K562 (cell line): ENCODE results near the gene PXMP2. TPM values are rescaled to one million over a fixed set of nuclear protein-coding genes. Genes with fewer than 3 reads are reported as not detected.
A peak's percentile ranks its signal among the peaks of the same experiment; 100 is the strongest.

Experiments
- ATAC-seq: fragments of 200-7000 bp; cut with Tn5 transposase; 3 replicates; pipeline ENCODE4 v1.9.1; 2020; ENCODE audit warnings: moderate library complexity
- BruUV-seq: library from RNA; stranded (reverse); fragments of 400-500 nt; replicated peaks from 2 replicates; lab custom pipeline; 2021; lab: Mats Ljungman, UMichigan
- CTCF ChIA-PET: fragments of 300-600 bp; formaldehyde crosslinking; extraction: SDS; loops from one replicate; lab custom pipeline; 2021; ENCODE audit warnings: low intra/inter-chr PET ratio; lab: Yijun Ruan, JAX
- POLR2A ChIA-PET: fragments of 300-600, 350-650 bp; sonication (Branson Sonifier 250); formaldehyde crosslinking; extraction: SDS; loops from one replicate; lab custom pipeline; 2021; ENCODE audit warnings: antibody characterized with exemption, inconsistent platforms; lab: Yijun Ruan, JAX
- DNase-seq, 4 experiments: peaks; one replicate each; pipeline versions ENCODE4 v3.0.0 to v3.0.0-alpha.2; 2011 to 2018; ENCODE audit warnings: low spot score in 3 of 4, mixed read lengths in 3 of 4; ENCODE audit errors: extremely low read depth in 1 of 4
- FAIRE-seq: peaks from 2 replicates; lab custom pipeline; 2011; peaks lifted over from hg19 to GRCh38; lab: Jason Lieb, UNC
- H2AFZ ChIP-seq: 2 replicates; pipeline ENCODE4 v1.6.0; 2011; ENCODE audit warnings: low read depth, low read length, control low read depth, inconsistent platforms
- H3K27ac ChIP-seq: fragments of 200-600 bp; 3 replicates; pipeline ENCODE4 v1.8.0; 2011; ENCODE audit warnings: low read depth, mild to moderate bottlenecking, control low read depth, inconsistent platforms, low read length, moderate library complexity, mixed read lengths; ENCODE audit errors: extremely low read depth
- H3K27me3 ChIP-seq, 2 experiments: fragments of 300-600 bp in 1 of 2; 2 replicates in 1 of 2; 3 replicates in 1 of 2; pipeline versions ENCODE4 v1.6.0 to v1.8.0; 2011; ENCODE audit warnings: inconsistent platforms in 2 of 2, low read length in 2 of 2, mild to moderate bottlenecking in 1 of 2, mixed read lengths in 1 of 2, moderate library complexity in 1 of 2; ENCODE audit not compliant: control insufficient read depth in 2 of 2, insufficient read depth in 2 of 2
- H3K36me3 ChIP-seq: fragments of 300-600 bp; 3 replicates; pipeline ENCODE4 v1.8.0; 2011; ENCODE audit warnings: mild to moderate bottlenecking, low read length, inconsistent platforms; ENCODE audit not compliant: control insufficient read depth, insufficient read depth
- H3K4me1 ChIP-seq, 2 experiments: fragments of 200-600 bp in 1 of 2; replicated peaks in 1 of 2; 2 replicates in 1 of 2; 3 replicates in 1 of 2; pipeline versions ENCODE4 v1.5.1 to v1.8.0; 2011; ENCODE audit warnings: inconsistent platforms in 2 of 2, low read length in 2 of 2, mild to moderate bottlenecking in 1 of 2, mixed read lengths in 1 of 2, moderate library complexity in 1 of 2; ENCODE audit not compliant: control insufficient read depth in 2 of 2, insufficient read depth in 2 of 2
- H3K4me2 ChIP-seq: 2 replicates; pipeline ENCODE4 v1.6.1; 2011; ENCODE audit warnings: low read length, control low read depth, inconsistent platforms, mixed read lengths; ENCODE audit not compliant: insufficient read depth
- H3K4me3 ChIP-seq: fragments of 200-600 bp; sonication (generic), shearing (Covaris generic); 2 replicates; pipeline ENCODE4 v1.5.1; 2016; ENCODE audit warnings: control low read depth, inconsistent platforms
- H3K79me2 ChIP-seq: fragments of 200-600 bp; 3 replicates; pipeline ENCODE4 v1.8.0; 2011; ENCODE audit warnings: low read length, inconsistent platforms; ENCODE audit not compliant: control insufficient read depth, insufficient read depth
- H3K9ac ChIP-seq, 2 experiments: 2 replicates each; pipeline versions ENCODE4 v1.6.0 to v1.6.1; 2011; ENCODE audit warnings: low read depth in 2 of 2, low read length in 2 of 2, control low read depth in 1 of 2, inconsistent platforms in 1 of 2, mild to moderate bottlenecking in 1 of 2, mixed read lengths in 1 of 2; ENCODE audit not compliant: insufficient read depth in 1 of 2
- H3K9me1 ChIP-seq: one replicate; pipeline ENCODE4 v1.6.0; 2011; ENCODE audit warnings: inconsistent platforms, mild to moderate bottlenecking, low read length, moderate library complexity; ENCODE audit not compliant: control insufficient read depth, insufficient read depth
- H3K9me3 ChIP-seq: replicated peaks from 2 replicates; pipeline ENCODE4 v1.5.1; 2011; ENCODE audit warnings: low read depth, low read length, inconsistent platforms; ENCODE audit not compliant: control insufficient read depth, insufficient read depth
- H4K20me1 ChIP-seq: replicated peaks from 2 replicates; pipeline ENCODE4 v1.6.1; 2011; ENCODE audit warnings: low read length, inconsistent platforms, mixed read lengths; ENCODE audit not compliant: control insufficient read depth, insufficient read depth
- CXXC5 ChIP-seq: fragments of 250-450 bp; sonication (Bioruptor Pico); IDR thresholded peaks from 2 replicates; pipeline ENCODE4 v1.8.0; 2022; ENCODE audit warnings: inconsistent platforms, mild to moderate bottlenecking, moderate library complexity
- MYC ChIP-seq, 2 experiments: fragments of 250-450 bp in 1 of 2; sonication (Bioruptor Pico) in 1 of 2; IDR thresholded peaks; 2 replicates each; pipeline versions ENCODE4 v1.5.1 to v1.6.1; 2012 to 2021; ENCODE audit warnings: low read depth in 2 of 2, borderline replicate concordance in 1 of 2, improper control_type of control experiment in 1 of 2, low read length in 1 of 2, mild to moderate bottlenecking in 1 of 2, moderate library complexity in 1 of 2
- SAP30 ChIP-seq: fragments of 200-600 bp; sonication (generic); IDR thresholded peaks from 2 replicates; pipeline ENCODE4 v1.6.1; 2012; ENCODE audit warnings: borderline replicate concordance, low read depth, mild to moderate bottlenecking, moderate library complexity, low read length, control low read depth, inconsistent platforms; ENCODE audit not compliant: insufficient read depth, poor library complexity, severe bottlenecking
- SMARCE1 ChIP-seq: fragments of 450-650 bp; IDR thresholded peaks from 2 replicates; pipeline ENCODE4 v1.7.1; 2016; ENCODE audit warnings: mild to moderate bottlenecking
- U2AF1 ChIP-seq: fragments of 200-400 bp; formaldehyde crosslinking; optimal IDR thresholded peaks from 2 replicates; pipeline ENCODE3; 2017; ENCODE audit warnings: mild to moderate bottlenecking, low read depth, low read length, moderate library complexity
- YY1 ChIP-seq, 3 experiments: IDR thresholded peaks; 2 replicates each; pipeline ENCODE4 v1.6.1; 2011; ENCODE audit warnings: low read length in 2 of 3, mild to moderate bottlenecking in 2 of 3, moderate library complexity in 2 of 3, borderline replicate concordance in 1 of 3, control low read depth in 1 of 3, low read depth in 1 of 3; ENCODE audit not compliant: insufficient read depth in 3 of 3, insufficient replicate concordance in 2 of 3, control insufficient read depth in 1 of 3, insufficient read length in 1 of 3; ENCODE audit errors: extremely low read depth in 1 of 3
- WGBS: fragments of 100-300 bp; shearing (Covaris generic); methylation state at CpG from one replicate; pipeline ENCODE4 v1.1.6; 2016; ENCODE audit warnings: low coverage, mixed read lengths; ENCODE audit not compliant: insufficient coverage; ENCODE audit errors: missing lambda C conversion rate; 5-methylcytosine and 5-hydroxymethylcytosine counted together
- in situ Hi-C: fragments of 300-500 bp; cut with MboI; formaldehyde crosslinking; loops from 4 replicates; pipeline ENCODE4 v1.15.0; 2018; ENCODE audit warnings: inconsistent platforms, mixed read lengths
- intact Hi-C: fragments of 100-400 bp; cut with micrococcal nuclease; formaldehyde crosslinking; loops from 2 replicates; pipeline ENCODE4 v1.14.2; 2022
- polyA plus RNA-seq, 8 experiments: library from polyadenylated mRNA; depleted of rRNA in 4 of 8; stranded (reverse) in 5 of 8; unstranded in 3 of 8; fragments of >200 nt; fragmentation: Nextera tagmentation in 2 of 8; fragmentation: Illumina TruSeq in 1 of 8; extraction: Ambion mirVana in 2 of 8; extraction: Trizol in 1 of 8; gene quantifications; 2 replicates each; pipeline versions ENCODE4 v1.2.1 to v1.2.3, GENCODE V29; 2011 to 2014; ENCODE audit warnings: inconsistent platforms in 1 of 8, missing spikeins in 1 of 8
- total RNA-seq, 7 experiments: library from RNA; depleted of rRNA in 6 of 7; stranded (reverse); fragments of >200 nt in 6 of 7; fragmentation: Illumina TruSeq in 2 of 7; extraction: Trizol in 2 of 7; gene quantifications; 2 replicates each; pipeline versions ENCODE4 v1.2.1 to v1.2.3, GENCODE V29; 2011 to 2021; ENCODE audit warnings: low replicate concordance in 1 of 7
- TF ChIP-seq, protein P1 (sequence below), 2 experiments: fragments of 450-650 bp in 1 of 2; sonication (generic) in 1 of 2; formaldehyde crosslinking; conservative IDR thresholded peaks; 2 replicates each; pipeline versions ENCODE4 v1.4.0 to v1.8.1; 2020 to 2022; ENCODE audit warnings: mild to moderate bottlenecking in 1 of 2, missing genetic modification reagents in 1 of 2
- TF ChIP-seq, protein P2 (sequence below): sonication (generic); formaldehyde crosslinking; IDR thresholded peaks from 2 replicates; pipeline ENCODE4 v1.9.0; 2022; ENCODE audit warnings: mild to moderate bottlenecking, missing genetic modification reagents

The PXMP2 gene
- total and polyA plus RNA-seq, 9 of the 15 experiments (the other 6 are each of a cell fraction or from before 2014, with no cell fraction given): 3.0 to 66.1 (median 44.7) TPM

DNA sequence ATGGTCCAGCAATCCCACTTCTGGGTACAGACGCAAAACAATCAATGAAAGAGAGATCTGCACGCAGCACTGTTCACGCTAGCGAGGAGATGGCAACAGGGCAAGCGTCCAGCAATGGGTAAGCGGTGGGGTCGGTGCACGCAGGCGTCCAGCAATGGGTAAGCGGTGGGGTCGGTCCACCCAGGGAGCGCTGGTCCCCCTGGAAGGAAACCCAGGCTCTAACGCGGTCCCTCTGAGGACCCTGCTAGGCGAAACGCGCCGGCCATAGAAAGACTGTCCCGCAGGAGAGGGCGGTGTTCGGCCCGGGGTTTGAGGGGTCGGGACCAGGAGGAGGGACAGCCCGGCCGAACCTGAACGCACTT is 22.6 kb downstream of the PXMP2 start:
- Histone ChIP-seq H3K9ac (peak overlapping the region; percentile 84 to 99), H3K79me2 (peaks cover 53% of the 10 kb centered on the region), H3K27ac (peak overlapping the region; percentile 87), H3K36me3 (peaks cover 32% of the 10 kb centered on the region), H3K4me2 (peak overlapping the region; percentile 82), H2AFZ (peak overlapping the region; percentile 89), H3K9me1 (no peaks in the 10 kb centered on the region), H3K4me3 (peak overlapping the region; percentile 99), H3K4me1 (peaks cover 2 to 19% of the 10 kb centered on the region in 2 experiments; a peak in 4 of 5 replicates), H4K20me1 (no peaks in the 10 kb centered on the region), H3K27me3 (no peaks in the 10 kb centered on the region), H3K9me3 (no peaks in the 10 kb centered on the region)
- intact Hi-C loops (no loop called here), in situ Hi-C loops (no loop called here)
- TF ChIP-seq U2AF1: no peak
- no peak for TF ChIP-seq CXXC5 (CRISPR knock-in tag)
- peak; percentile 38 for TF ChIP-seq SAP30
- TF ChIP-seq SMARCE1: 0 out of 2 replicates have a peak, but pooled peaks have one; percentile 30
- no peak for TF ChIP-seq MYC (IDR thresholded peaks at IDR 0.05; ENCODE audit: low read depth, low read length)
- TF ChIP-seq MYC (CRISPR knock-in tag; IDR thresholded peaks at IDR 0.05; ENCODE audit: borderline replicate concordance, low read depth): 0 out of 2 replicates have a peak, but pooled peaks have one; percentile 73
- TF ChIP-seq, protein P1, sequence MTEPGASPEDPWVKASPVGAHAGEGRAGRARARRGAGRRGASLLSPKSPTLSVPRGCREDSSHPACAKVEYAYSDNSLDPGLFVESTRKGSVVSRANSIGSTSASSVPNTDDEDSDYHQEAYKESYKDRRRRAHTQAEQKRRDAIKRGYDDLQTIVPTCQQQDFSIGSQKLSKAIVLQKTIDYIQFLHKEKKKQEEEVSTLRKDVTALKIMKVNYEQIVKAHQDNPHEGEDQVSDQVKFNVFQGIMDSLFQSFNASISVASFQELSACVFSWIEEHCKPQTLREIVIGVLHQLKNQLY (CRISPR knock-in tag; conservative IDR thresholded peaks at IDR 0.05): no peak
- TF ChIP-seq YY1 (IDR thresholded peaks at IDR 0.05; ENCODE audit: borderline replicate concordance in 1 of 3, control insufficient read depth in 1 of 3, extremely low read depth in 1 of 3, insufficient read depth in 3 of 3, insufficient read length in 1 of 3, insufficient replicate concordance in 2 of 3, low read depth in 1 of 3, low read length in 2 of 3): no peak
- TF ChIP-seq, protein P2, sequence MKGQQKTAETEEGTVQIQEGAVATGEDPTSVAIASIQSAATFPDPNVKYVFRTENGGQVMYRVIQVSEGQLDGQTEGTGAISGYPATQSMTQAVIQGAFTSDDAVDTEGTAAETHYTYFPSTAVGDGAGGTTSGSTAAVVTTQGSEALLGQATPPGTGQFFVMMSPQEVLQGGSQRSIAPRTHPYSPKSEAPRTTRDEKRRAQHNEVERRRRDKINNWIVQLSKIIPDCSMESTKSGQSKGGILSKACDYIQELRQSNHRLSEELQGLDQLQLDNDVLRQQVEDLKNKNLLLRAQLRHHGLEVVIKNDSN: no peak
- DNase-seq: peak in 2 of 4 experiments; percentile 38 to 46
- BruUV-seq: TSS peak; percentile 92
- 2% methylated on average over 23 of the region's 26 CpGs for WGBS
- ChIA-PET POLR2A (interaction anchor here (0.6 to 1.0 kb wide), 2 partner anchors 24 to 115 kb away, joined by 3 to 4 read pairs; no protein-coding TSS in a partner anchor), CTCF (no interaction called here)
- no peak for FAIRE-seq
- ATAC-seq: peak; percentile 63
